Measurements from ENCODE around the gene RIOX2. TPM values are rescaled to one million over a fixed set of nuclear protein-coding genes. Genes with fewer than 3 reads are reported as not detected.

Gene RIOX2
- total RNA-seq, 1 experiment from 2014 or later: 73.9 TPM

DNA sequence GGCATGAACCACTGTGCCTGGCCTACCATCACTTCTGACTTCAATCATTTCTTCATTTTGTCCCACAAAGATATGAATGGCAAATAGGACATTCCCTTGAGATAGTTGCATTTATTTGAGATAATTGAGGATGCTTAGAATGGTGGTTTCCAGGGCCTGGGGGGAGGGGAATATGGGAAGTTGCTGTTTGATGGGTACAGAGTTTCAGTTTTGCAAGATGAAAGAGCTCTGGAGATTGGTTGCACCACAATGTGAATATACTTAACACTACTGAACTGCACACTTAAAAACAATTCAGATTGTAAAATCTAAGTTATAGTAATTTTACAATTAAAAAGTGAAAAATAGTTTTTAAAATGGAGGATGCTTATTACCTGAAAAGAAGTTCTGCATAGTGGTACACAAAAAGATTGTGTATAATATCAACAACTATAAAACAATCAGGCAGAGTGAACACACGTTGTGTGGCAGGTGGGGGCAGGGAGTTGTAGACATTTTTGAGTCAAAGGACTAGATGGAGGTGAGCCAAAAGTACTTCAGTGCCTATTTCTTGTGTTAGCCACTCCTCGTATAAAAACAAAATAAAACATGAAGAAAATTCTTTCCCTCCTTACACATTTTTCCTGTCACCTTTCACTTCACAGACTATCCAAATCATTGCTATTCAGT lies 18.5 kb upstream of the RIOX2 start:
- H3K27me3 Mint-ChIP-seq (ENCODE audit: insufficient read depth, unreplicated experiment): no peaks in the 10 kb centered on the region
- POLR2A ChIA-PET: no interaction called here

DNA sequence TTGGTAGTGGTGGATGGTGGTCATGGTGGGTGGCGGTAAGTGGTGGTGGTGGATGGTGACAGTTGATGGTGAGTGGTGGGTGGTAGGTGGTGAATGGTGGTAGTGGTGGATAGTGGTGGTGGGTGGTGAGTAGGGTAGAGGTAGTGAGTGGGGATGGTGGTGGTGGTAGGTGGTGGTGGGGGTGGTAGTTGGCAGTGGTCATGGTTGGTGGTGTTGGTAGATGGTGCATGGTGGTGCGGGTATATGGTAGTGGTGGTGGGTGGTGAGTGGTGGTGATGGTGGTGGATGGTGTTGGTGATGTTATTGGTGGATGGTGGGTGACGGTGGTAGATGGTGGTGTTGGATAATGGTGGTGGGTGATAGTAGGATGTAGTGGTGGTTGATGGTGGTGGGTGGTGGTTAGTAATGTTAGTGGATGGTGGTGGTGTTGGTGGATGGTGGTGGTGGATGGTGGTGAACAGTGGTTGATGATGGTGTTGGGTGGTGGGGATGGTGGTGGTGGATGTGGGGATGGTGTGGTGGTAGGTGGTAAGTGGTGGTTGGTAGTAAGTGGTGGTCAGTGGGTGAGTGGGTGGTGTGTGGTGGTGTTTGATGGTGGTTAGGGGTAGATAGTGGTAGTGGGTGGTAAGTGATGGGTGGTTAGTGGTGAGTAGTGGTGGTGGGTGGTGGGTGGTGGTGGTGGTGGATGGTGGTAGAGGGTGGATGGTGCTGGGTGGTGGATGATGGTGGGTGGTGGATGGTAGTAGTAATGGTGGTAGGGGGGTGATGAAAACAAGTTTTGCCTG lies 16.7 kb upstream of the RIOX2 start:
- Mint-ChIP-seq H3K36me3 (ENCODE audit: insufficient read depth, unreplicated experiment) (no peaks in the 10 kb centered on the region), H3K4me1 (ENCODE audit: insufficient read depth, unreplicated experiment) (peaks cover 8% of the 10 kb centered on the region), H3K9me3 (ENCODE audit: unreplicated experiment) (no peaks in the 10 kb centered on the region), H3K27ac (ENCODE audit: low read depth, unreplicated experiment) (no peak overlapping the region), H3K27me3 (ENCODE audit: insufficient read depth, unreplicated experiment) (no peaks in the 10 kb centered on the region), H3K4me3 (ENCODE audit: unreplicated experiment) (no peak overlapping the region)
- BruUV-seq (replicated peaks): no TSS peak
- ChIA-PET POLR2A (no interaction called here), CTCF (no interaction called here)
- DNase-seq (ENCODE audit: unreplicated experiment): no peak
- intact Hi-C loops (cut with micrococcal nuclease): no loop called here
- TF ChIP-seq, protein P1, sequence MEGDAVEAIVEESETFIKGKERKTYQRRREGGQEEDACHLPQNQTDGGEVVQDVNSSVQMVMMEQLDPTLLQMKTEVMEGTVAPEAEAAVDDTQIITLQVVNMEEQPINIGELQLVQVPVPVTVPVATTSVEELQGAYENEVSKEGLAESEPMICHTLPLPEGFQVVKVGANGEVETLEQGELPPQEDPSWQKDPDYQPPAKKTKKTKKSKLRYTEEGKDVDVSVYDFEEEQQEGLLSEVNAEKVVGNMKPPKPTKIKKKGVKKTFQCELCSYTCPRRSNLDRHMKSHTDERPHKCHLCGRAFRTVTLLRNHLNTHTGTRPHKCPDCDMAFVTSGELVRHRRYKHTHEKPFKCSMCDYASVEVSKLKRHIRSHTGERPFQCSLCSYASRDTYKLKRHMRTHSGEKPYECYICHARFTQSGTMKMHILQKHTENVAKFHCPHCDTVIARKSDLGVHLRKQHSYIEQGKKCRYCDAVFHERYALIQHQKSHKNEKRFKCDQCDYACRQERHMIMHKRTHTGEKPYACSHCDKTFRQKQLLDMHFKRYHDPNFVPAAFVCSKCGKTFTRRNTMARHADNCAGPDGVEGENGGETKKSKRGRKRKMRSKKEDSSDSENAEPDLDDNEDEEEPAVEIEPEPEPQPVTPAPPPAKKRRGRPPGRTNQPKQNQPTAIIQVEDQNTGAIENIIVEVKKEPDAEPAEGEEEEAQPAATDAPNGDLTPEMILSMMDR (IDR thresholded peaks at IDR 0.05; ENCODE audit: unreplicated experiment): no peak

More for the DNA sequence above, 18.5 kb upstream of the RIOX2 start:
- CTCF ChIA-PET: interaction anchor here (0.7 to 1.0 kb wide), 2 partner anchors 21 to 1889 kb away, joined by 3 to 5 read pairs; no protein-coding TSS in a partner anchor
- Mint-ChIP-seq H3K36me3 (ENCODE audit: insufficient read depth, unreplicated experiment) (no peaks in the 10 kb centered on the region), H3K4me1 (ENCODE audit: insufficient read depth, unreplicated experiment) (peaks cover 8% of the 10 kb centered on the region), H3K4me3 (ENCODE audit: unreplicated experiment) (no peak overlapping the region), H3K9me3 (ENCODE audit: unreplicated experiment) (no peaks in the 10 kb centered on the region), H3K27ac (ENCODE audit: low read depth, unreplicated experiment) (no peak overlapping the region)
- intact Hi-C loops (cut with micrococcal nuclease): no loop called here
- TF ChIP-seq, protein P1 (IDR thresholded peaks at IDR 0.05; ENCODE audit: unreplicated experiment): no peak
- no TSS peak for BruUV-seq (replicated peaks)
- DNase-seq (ENCODE audit: unreplicated experiment): no peak

DNA sequence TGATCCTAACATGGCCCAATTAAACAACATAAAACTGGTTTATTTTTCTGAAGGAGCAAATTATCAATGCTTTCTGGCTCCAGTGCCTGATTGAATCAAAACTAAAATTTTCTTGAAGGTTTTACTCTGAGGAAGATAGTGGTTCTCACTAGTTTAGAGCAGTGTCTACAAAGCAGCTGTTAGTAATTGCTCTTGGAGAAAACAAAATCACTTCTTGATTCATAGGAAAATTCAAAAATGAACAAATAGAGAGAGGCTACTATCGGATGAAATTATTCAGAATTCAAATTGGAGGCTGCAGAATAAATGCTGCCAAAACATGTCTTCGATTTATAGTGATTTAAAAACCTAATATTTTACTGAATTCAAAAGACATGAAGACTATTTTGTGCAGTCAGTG lies 15.1 kb upstream of the RIOX2 start:
- Mint-ChIP-seq H3K9me3 (ENCODE audit: unreplicated experiment) (no peaks in the 10 kb centered on the region), H3K27me3 (ENCODE audit: insufficient read depth, unreplicated experiment) (no peaks in the 10 kb centered on the region), H3K27ac (ENCODE audit: low read depth, unreplicated experiment) (no peak overlapping the region), H3K4me3 (ENCODE audit: unreplicated experiment) (no peak overlapping the region), H3K4me1 (ENCODE audit: insufficient read depth, unreplicated experiment) (peaks cover 8% of the 10 kb centered on the region), H3K36me3 (ENCODE audit: insufficient read depth, unreplicated experiment) (no peaks in the 10 kb centered on the region)
- CTCF ChIA-PET: interaction anchor here (0.7 kb wide), 1 partner anchor 13 kb away, joined by 3 read pairs; no protein-coding TSS in a partner anchor
- intact Hi-C loops (cut with micrococcal nuclease): no loop called here
- DNase-seq (ENCODE audit: unreplicated experiment): no peak
- BruUV-seq (replicated peaks): no TSS peak
- POLR2A ChIA-PET: no interaction called here
- TF ChIP-seq, protein P1 (IDR thresholded peaks at IDR 0.05; ENCODE audit: unreplicated experiment): no peak

DNA sequence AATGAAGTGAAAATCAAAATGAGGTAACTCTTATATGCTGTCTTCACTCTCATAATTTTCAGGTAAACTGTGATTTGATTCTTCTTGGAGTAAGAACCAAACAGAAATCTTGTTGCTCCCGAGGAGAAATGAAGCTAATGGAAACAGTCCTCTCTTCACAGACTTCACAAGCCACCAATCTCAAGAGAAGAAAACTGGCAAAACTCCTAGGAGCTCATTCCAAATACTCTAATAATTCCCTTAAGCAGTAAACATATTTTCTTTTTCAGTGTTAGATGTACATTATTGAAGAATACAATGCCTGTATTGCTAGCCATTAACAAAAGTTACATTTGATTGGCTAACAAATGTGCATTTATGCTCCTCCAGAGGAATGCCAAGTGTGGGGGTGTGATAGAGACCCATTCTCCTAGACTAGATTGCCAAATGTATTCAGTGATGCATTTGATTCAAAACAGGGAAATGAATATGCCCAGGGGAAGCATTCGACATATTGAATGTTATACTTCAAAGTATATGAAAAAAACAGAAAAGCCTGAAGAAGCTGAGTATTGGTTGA lies 11.8 kb upstream of the RIOX2 start:
- no peaks in the 10 kb centered on the region for H3K27me3 Mint-ChIP-seq (ENCODE audit: insufficient read depth, unreplicated experiment)
- H3K4me3 Mint-ChIP-seq (ENCODE audit: unreplicated experiment): no peak overlapping the region
- TF ChIP-seq, protein P1 (IDR thresholded peaks at IDR 0.05; ENCODE audit: unreplicated experiment): no peak
- CTCF ChIA-PET: interaction anchor here (1.6 kb wide), 1 partner anchor 10 kb away, joined by 3 read pairs; no protein-coding TSS in a partner anchor
- no peak for DNase-seq (ENCODE audit: unreplicated experiment)
- H3K36me3 Mint-ChIP-seq (ENCODE audit: insufficient read depth, unreplicated experiment): no peaks in the 10 kb centered on the region
- intact Hi-C loops (cut with micrococcal nuclease): no loop called here
- no peaks in the 10 kb centered on the region for H3K4me1 Mint-ChIP-seq (ENCODE audit: insufficient read depth, unreplicated experiment)
- H3K27ac Mint-ChIP-seq (ENCODE audit: low read depth, unreplicated experiment): no peak overlapping the region
- H3K9me3 Mint-ChIP-seq (ENCODE audit: unreplicated experiment): no peaks in the 10 kb centered on the region
- POLR2A ChIA-PET: interaction anchor here (0.8 kb wide), 1 partner anchor 12 kb away, joined by 4 read pairs; no protein-coding TSS in a partner anchor
- no TSS peak for BruUV-seq (replicated peaks)
